Measurements from ENCODE around the gene PNMA8C. TPM values are rescaled to one million over a fixed set of nuclear protein-coding genes. Genes with fewer than 3 reads are reported as not detected.

The PNMA8C gene
- total and polyA plus RNA-seq, 2 donors (not counting 3 experiments of a cell fraction or from before 2014, with no cell fraction given), result not detected

DNA sequence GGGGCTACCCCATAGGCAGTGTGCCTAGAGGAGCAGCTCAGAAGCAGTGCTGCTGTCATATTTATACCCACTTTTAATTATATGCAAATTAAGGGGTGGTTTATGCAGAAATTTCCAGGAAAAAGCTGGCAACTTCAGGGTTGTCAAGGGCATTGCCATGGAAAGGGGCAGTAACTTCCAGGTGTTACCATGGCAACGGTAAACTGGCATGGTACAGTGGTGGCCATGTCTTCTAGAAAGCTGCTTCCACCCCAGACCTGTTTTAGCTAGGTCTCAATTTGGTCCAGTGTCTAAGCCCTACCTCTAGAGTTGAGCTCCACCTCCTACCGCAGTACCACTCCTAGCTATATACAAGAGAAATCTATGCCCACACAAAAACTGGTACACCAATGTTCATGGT, 31.3 kb upstream of the PNMA8C start:
- dilution Hi-C loops (cut with MboI; ENCODE audit: extremely low pct_ligation_motif_present, low sequenced_read_pairs), result no loop called here
- peaks cover 0 to 3% of the 10 kb centered on the region in 2 experiments for H3K27me3 ChIP-seq (ENCODE audit: control insufficient read depth in 2 of 2, insufficient read depth in 2 of 2, low read length in 2 of 2)
- H3K79me2 ChIP-seq (ENCODE audit: control insufficient read depth, insufficient read depth, low read length), result no peaks in the 10 kb centered on the region
- intact Hi-C loops (cut with micrococcal nuclease), result no loop called here
- no peak overlapping the region for H3K27ac ChIP-seq (ENCODE audit: insufficient read depth, low read depth, low read length)
- TF ChIP-seq FOS (IDR thresholded peaks at IDR 0.05; ENCODE audit: borderline replicate concordance, insufficient read depth, low read length) (no peak), POLR2AphosphoS5 (IDR thresholded peaks at IDR 0.05; ENCODE audit: insufficient read depth, low read depth, low read length) (no peak), JUN (IDR thresholded peaks at IDR 0.05; ENCODE audit: borderline replicate concordance, insufficient read depth, insufficient read length, low read depth) (no peak), POLR2A (IDR thresholded peaks at IDR 0.05; ENCODE audit: low read depth, low read length) (no peak), EZH2 (IDR thresholded peaks at IDR 0.05; ENCODE audit: borderline replicate concordance, low read depth, low read length, severe bottlenecking) (no peak), GATA2 (IDR thresholded peaks at IDR 0.05; ENCODE audit: insufficient read depth, insufficient read length, low read depth, low read length) (no peak), MYC (IDR thresholded peaks at IDR 0.05; ENCODE audit: low read depth, low read length) (no peak)
- TF ChIP-seq, protein P1, sequence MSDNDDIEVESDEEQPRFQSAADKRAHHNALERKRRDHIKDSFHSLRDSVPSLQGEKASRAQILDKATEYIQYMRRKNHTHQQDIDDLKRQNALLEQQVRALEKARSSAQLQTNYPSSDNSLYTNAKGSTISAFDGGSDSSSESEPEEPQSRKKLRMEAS (IDR thresholded peaks at IDR 0.05; ENCODE audit: insufficient read depth, insufficient read length), result no peak
- TF ChIP-seq, protein P2, sequence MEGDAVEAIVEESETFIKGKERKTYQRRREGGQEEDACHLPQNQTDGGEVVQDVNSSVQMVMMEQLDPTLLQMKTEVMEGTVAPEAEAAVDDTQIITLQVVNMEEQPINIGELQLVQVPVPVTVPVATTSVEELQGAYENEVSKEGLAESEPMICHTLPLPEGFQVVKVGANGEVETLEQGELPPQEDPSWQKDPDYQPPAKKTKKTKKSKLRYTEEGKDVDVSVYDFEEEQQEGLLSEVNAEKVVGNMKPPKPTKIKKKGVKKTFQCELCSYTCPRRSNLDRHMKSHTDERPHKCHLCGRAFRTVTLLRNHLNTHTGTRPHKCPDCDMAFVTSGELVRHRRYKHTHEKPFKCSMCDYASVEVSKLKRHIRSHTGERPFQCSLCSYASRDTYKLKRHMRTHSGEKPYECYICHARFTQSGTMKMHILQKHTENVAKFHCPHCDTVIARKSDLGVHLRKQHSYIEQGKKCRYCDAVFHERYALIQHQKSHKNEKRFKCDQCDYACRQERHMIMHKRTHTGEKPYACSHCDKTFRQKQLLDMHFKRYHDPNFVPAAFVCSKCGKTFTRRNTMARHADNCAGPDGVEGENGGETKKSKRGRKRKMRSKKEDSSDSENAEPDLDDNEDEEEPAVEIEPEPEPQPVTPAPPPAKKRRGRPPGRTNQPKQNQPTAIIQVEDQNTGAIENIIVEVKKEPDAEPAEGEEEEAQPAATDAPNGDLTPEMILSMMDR (IDR thresholded peaks at IDR 0.05; ENCODE audit: extremely low read depth in 1 of 2, insufficient read depth in 1 of 2, low read depth in 1 of 2, low read length in 2 of 2), result no peak
- H3K9me1 ChIP-seq (replicated peaks; ENCODE audit: control insufficient read depth, extremely low read depth, insufficient read depth, low read length), result no peaks in the 10 kb centered on the region
- no TSS peak for BruUV-seq (replicated peaks)
- H2AFZ ChIP-seq (ENCODE audit: low read depth, low read length), result no peak overlapping the region
- no peaks in the 10 kb centered on the region for H3K36me3 ChIP-seq (ENCODE audit: control insufficient read depth in 2 of 2, extremely low read depth in 1 of 2, insufficient read depth in 2 of 2, low read length in 2 of 2)
- POLR2A ChIA-PET, result no interaction called here
- FAIRE-seq (no peak), DNase-seq (ENCODE audit: low read depth, low spot score) (no peak)
- no peak overlapping the region for H3K4me2 ChIP-seq (ENCODE audit: insufficient read depth, low read length)
- CTCF ChIA-PET, result interaction anchor here (1.2 kb wide), 1 partner anchor 15 kb away, joined by 3 read pairs; no protein-coding TSS in a partner anchor
- no peaks in the 10 kb centered on the region for H3K4me1 ChIP-seq (ENCODE audit: control insufficient read depth, extremely low read depth, insufficient read depth, low read length)
- no peak overlapping the region for H3K4me3 ChIP-seq (replicated peaks in 1 of 3; ENCODE audit: insufficient read depth in 1 of 3, low read depth in 1 of 3, low read length in 3 of 3)
- H3K9ac ChIP-seq (replicated peaks; ENCODE audit: extremely low read depth, insufficient read depth, low read length), result no peak overlapping the region
- H3K9me3 ChIP-seq (replicated peaks; ENCODE audit: control insufficient read depth, insufficient read depth, low read length), result no peaks in the 10 kb centered on the region
- H4K20me1 ChIP-seq (replicated peaks; ENCODE audit: control insufficient read depth, extremely low read depth, insufficient read depth, low read length), result no peaks in the 10 kb centered on the region
